Measurements from ENCODE around the gene LIPK.

GRCh38 chr10:88721392-88721791 lies 15.3 kb downstream of the LIPK start:
- TF ChIP-seq, protein P1, sequence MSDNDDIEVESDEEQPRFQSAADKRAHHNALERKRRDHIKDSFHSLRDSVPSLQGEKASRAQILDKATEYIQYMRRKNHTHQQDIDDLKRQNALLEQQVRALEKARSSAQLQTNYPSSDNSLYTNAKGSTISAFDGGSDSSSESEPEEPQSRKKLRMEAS (IDR thresholded peaks at IDR 0.05): no peak
- TF ChIP-seq, protein P2, sequence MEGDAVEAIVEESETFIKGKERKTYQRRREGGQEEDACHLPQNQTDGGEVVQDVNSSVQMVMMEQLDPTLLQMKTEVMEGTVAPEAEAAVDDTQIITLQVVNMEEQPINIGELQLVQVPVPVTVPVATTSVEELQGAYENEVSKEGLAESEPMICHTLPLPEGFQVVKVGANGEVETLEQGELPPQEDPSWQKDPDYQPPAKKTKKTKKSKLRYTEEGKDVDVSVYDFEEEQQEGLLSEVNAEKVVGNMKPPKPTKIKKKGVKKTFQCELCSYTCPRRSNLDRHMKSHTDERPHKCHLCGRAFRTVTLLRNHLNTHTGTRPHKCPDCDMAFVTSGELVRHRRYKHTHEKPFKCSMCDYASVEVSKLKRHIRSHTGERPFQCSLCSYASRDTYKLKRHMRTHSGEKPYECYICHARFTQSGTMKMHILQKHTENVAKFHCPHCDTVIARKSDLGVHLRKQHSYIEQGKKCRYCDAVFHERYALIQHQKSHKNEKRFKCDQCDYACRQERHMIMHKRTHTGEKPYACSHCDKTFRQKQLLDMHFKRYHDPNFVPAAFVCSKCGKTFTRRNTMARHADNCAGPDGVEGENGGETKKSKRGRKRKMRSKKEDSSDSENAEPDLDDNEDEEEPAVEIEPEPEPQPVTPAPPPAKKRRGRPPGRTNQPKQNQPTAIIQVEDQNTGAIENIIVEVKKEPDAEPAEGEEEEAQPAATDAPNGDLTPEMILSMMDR (IDR thresholded peaks at IDR 0.05; ENCODE audit: control extremely low read depth in 1 of 3, insufficient read depth in 1 of 3, low read depth in 1 of 3, low read length in 3 of 3): no peak
- no peak for TF ChIP-seq EP300 (IDR thresholded peaks at IDR 0.05; ENCODE audit: borderline replicate concordance in 1 of 2, low read depth in 2 of 2, low read length in 2 of 2)
- no peak for TF ChIP-seq BCL11A (IDR thresholded peaks at IDR 0.05; ENCODE audit: low read depth in 2 of 2, low read length in 2 of 2)
- TF ChIP-seq POLR2A (IDR thresholded peaks at IDR 0.05; ENCODE audit: control extremely low read depth in 1 of 2, low read depth in 2 of 2, low read length in 2 of 2): no peak
- TF ChIP-seq RFX5 (IDR thresholded peaks at IDR 0.05; ENCODE audit: borderline replicate concordance, low read depth, low read length): no peak
- no peak for TF ChIP-seq HDAC6 (IDR thresholded peaks at IDR 0.05; ENCODE audit: low read depth, low read length)
- no peak for TF ChIP-seq EZH2 (IDR thresholded peaks at IDR 0.05; ENCODE audit: low read depth, low read length, severe bottlenecking)
- TF ChIP-seq POLR2AphosphoS5 (IDR thresholded peaks at IDR 0.05; ENCODE audit: low read depth, low read length): no peak
- TF ChIP-seq SUZ12 (IDR thresholded peaks at IDR 0.05; ENCODE audit: low read length): no peak

Data from H1 (cell line).